Dermis lymphatic vessel endothelial cell (primary cell): ENCODE measurements around the gene LHFPL2. TPM values are rescaled to one million over a fixed set of nuclear protein-coding genes. Genes with fewer than 3 reads are reported as not detected.

ENCODE experiments used
- total RNA-seq: library from RNA; depleted of rRNA; stranded (reverse); fragments of >200 nt; gene quantifications from 2 replicates; pipeline ENCODE4 v1.2.1, GENCODE V29; 2014

LHFPL2 gene, protein sequence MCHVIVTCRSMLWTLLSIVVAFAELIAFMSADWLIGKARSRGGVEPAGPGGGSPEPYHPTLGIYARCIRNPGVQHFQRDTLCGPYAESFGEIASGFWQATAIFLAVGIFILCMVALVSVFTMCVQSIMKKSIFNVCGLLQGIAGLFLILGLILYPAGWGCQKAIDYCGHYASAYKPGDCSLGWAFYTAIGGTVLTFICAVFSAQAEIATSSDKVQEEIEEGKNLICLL
- 32.1 and 35.4 TPM in 2 replicates for total RNA-seq

DNA sequence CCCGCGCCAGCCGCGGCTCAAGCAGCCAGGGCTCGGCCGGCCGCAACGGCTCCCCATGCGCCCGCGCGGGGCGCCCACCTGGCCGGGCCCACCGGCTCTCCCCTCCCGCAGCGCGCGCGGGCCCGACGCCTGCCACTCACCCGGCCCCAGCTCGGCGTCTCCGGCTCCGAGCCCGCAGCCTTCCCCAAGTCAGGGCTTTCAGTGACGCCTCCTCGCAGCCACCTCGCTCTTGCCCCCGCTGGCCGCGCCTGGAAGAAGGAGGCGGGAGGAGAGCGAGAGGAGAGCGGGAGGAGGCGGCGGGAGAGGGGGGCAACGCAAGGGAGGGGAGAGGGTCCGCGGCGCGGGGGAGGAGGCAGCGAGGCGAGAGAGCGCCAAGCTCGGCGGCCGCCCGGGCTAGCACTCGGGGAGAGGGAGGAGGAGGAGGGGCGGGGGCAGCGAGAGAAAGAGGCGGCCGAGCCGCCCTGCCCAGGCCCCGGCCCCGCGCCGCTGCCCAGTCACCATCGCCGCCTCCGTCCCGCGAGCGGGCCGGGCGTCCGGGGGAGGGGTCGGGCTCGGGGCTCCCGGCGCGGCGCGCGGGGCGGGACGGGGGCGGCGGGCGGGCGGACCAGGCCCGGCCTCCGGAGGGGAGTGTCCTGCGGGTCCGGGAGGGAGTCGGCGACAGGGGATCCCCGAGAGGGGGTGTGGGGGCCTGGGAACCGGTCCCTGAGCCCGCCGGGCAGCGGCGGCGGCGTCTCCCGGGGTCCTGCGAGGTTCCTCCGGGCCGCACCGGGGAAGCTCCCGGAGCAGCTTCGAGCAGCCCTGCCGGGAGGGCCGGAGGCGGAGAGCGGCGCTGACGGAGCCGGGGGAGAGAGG lies at the start of gene LHFPL2:
Gene LHFPL2 (minus strand): TSS at position 414 of the 852 bp plus-strand sequence. CDS start 138,559 bp downstream, outside the sequence.

